MV-4-11 (cell line): ENCODE results near the gene JSRP1.
A peak's percentile ranks its signal among the peaks of the same experiment; 100 is the strongest.
"Not testable (repeated sequence)": the region's sequence is repeated elsewhere in the genome, so short reads cannot be mapped to it uniquely, and the experiment has no call there.

Experiments used
- DNase-seq: peaks from one replicate; lab custom pipeline; 2025; lab: John Stamatoyannopoulos, UW

Gene JSRP1

GRCh38 chr19:2282062-2282861 lies 26.0 kb upstream of the JSRP1 start, which contains the start of gene PEAK3:
Gene PEAK3 (minus strand): TSS chr19:2282175. CDS start chr19:2280931, 1,244 bp downstream.
- peak; percentile 81 for DNase-seq

DNA sequence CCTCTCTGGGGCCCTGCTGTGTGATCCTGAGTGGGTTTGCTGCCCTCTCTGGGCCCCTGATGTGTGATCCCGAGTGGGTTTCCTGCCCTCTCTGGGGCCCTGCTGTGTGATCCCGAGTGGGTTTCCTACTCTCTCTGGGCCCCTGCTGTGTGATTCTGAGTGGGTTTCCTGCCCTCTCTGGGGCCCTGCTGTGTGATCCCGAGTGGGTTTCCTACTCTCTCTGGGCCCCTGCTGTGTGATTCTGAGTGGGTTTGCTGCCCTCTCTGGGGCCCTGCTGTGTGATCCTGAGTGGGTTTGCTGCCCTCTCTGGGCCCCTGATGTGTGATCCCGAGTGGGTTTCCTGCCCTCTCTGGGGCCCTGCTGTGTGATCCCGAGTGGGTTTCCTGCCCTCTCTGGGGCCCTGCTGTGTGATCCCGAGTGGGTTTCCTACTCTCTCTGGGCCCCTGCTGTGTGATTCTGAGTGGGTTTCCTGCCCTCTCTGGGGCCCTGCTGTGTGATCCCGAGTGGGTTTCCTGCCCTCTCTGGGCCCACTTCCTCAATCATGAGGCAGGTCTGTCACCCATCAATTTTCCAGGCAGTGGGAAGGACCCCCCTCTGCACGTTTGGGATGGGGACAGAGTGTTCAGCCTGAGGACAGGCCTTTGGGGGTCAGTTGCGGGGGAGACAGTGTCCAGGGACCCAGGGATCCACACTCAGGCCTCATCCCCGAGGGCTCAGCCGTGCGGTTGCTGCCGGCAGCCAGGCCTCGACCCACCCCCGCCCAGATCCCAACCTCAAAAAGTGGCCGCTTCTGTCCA lies 25.2 kb upstream of the JSRP1 start:
- not testable (repeated sequence) for DNase-seq

GRCh38 chr19:2280633-2281264 lies 24.5 kb upstream of the JSRP1 start:
- no peak for DNase-seq

- DNase-seq: no peak
These were observed 22.4 kb upstream of the JSRP1 start for GRCh38 chr19:2278459-2279158.

DNA sequence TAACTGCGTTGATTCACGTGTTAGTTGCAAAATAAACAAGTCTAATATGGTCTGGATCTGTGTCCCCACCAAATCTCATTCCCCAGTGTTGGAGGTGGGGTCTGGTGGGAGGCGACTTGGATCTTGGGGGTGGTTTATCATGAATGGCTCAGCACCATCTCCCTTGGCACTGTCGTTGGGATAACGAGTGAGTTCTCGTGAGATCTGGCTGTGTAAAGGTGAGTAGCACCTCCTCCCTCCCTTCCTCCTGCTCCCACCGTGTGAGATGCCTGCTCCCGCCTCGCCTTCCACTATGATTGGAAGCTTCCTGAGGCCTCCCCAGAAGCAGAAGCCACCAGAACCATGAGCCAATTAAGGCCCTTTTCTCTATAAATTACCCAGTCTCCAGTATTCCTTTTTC lies 20.9 kb upstream of the JSRP1 start:
- no peak for DNase-seq

DNA sequence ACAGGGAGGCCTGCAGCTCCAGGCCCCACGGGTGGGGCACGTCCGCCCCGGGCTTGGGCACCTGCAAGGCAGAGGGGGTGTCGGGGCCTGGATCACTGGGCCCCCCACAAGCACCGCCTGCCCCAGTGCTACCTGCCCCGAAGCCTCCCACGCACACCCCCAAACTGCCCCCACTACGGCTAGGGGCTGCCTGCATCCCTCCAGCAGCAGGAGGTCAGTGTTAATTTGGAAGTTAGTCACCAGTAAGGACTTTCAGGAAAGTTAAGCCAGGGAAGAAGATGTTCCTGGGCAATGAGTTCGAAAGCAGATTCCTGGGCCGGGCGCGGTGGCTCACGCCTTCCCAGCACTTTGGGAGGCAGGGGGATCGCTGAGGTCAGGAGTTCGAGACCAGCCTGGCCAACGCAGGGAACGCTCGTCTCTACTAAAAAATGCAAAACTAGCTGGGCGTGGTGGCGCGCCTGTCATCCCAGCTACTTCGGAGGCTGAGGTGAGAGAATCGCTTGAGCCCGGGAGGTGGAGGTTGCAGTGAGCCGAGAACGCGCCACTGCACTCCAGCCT lies 20.3 kb upstream of the JSRP1 start:
- no peak for DNase-seq

DNA sequence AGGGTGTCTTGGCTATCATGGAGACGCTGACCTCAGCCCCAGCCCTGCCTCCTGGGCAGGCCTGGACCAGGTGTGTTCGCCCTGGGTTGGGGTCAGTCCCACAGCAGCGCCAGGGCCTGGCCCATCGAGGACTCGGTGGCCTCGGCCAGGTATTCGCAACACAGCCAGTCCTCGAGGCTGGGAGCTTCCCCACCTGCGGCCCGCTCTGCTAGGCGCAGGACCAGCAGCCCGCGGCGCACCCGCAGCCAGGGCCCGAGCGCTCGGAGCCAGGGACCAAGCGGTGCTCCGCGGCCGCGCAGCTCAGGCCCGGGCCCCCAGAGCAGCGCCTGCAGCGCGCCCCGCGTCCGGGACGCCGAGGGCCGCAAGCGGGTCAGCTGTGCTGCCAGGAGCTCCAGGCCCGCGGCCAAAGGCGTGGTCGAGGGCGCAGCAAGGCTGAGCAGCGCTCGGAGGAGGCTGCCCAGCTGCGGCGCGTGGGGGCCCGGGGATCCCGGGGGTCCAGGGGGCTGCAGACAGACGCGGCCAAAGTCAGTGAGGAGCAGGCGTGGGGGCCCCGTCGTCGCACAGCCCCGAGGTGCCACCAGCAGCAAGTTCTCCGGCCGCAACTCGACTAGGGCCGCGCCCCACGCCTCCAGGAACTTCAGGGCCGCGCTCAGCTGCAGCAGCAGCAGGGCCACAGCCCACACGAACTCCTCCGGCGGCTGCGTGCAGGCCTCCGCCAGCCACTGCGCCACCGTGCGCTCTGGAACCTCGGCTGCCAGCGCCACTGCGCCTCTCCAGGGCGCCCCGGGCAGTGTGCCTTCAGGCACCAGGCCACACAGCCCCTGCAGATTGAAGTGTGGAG lies 19.6 kb upstream of the JSRP1 start:
- DNase-seq: no peak

DNA sequence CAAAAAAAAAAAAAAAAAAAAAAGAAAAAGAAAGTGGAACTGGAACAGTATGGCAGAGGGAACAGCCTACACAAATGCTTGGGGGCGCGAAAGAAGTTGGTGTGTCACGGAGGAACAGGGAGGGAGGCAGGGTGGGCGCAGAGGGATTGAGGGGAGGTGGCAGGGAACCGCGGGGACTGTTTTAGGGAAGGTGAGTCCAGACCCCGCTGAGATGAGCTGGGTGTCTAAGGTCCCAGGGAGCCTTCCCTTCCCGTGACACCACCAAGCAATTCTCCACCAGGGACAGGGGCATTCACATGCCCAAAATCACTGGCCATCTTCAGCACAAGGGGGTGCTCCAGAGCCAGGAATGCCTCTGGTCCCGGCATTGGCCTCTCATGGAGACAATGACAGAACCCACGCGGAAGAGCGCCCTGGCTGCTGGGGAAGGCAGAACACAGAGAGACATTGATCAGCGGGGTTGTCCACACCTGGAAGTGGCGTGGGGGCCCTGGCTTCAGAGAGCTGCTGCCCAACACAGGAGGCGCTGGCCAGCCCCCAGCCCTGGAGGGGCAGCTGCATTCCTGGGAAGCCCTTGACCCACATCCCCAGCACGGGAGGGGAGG lies 18.8 kb upstream of the JSRP1 start:
- peak; percentile 73 for DNase-seq

DNA sequence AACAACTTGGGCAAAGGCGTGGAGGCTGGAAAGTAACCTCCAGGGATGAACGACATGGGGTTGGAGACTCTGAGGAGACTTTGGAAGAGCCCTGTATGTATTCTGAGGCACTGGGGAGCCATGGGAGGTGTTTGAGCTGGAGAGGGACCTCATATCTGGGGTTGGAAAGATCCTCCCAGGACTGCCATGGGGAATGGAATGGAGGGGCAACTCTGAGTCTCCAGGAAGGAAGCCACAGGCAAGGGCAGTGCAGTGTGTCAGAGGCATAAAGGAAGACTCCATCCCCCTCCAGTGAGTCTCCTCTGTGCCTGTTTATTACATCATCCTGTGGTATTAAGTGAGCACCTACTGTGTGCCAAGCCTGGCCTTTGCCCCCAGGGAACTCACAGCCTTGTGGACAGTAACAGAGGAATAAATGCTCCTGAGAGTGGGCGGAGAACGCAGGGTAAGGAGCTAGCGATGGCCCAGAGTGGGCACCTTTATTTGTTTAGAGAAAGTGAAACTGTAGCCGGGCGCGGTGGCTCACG lies 18.0 kb upstream of the JSRP1 start:
- no peak for DNase-seq

GRCh38 chr19:2273356-2274184 lies 17.4 kb upstream of the JSRP1 start:
- DNase-seq: peak; percentile 88

GRCh38 chr19:2271234-2272103 lies 15.3 kb upstream of the JSRP1 start:
- DNase-seq: peak; percentile 47

GRCh38 chr19:2270423-2271233 lies 14.4 kb upstream of the JSRP1 start:
- DNase-seq: peak; percentile 97

DNA sequence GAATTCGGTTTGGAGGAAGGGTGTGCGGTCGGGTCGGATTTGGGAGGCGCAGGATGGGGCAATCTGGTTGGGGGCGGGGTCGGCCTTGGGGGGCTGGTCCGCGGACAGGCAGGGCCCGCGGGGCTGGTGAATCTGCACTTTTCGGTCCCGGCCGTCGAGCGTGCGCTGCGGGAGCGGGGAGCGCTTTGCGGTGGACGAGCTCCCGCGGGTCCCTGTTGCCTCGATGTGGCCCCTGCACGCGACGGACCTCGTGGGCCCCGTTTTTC lies 13.9 kb upstream of the JSRP1 start:
- no peak for DNase-seq

DNA sequence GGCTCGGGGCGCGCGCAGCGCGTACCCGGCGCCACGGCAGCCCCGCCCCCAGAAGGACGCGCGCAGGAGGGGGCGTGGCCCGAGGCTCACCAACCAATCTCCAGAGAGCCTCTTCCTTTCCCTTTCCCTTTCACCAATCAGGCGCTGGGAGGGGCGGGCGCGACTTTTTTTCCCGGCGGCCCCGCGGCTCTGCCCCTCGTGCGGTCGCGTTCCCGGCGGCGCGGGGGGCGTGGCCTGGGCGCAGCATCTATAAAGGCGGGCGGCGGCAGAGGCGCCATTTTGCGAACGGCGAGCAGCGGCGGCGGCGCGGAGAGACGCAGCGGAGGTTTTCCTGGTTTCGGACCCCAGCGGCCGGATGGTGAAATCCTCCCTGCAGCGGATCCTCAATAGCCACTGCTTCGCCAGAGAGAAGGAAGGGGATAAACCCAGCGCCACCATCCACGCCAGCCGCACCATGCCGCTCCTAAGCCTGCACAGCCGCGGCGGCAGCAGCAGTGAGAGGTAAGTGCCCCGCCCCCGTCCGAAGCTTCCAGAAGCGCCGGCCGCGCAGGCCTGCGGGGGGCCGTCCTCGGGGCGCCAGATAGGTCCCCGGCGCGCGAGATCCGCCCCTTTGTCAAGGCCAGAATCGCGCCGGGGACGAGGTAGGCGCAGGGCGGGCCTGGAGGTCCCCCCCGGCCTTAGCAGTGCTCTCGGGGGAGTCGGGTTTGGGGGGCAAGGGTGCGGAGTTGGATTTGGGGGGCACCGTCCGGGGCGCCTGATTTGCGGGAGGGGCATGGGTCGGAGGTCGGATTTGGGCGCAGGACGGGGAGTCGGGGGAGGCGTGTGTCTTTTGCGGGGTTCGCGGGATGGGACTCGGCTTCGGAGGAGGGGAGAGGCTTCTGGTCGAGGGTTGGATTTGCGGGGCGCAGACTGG lies 13.3 kb upstream of the JSRP1 start:
- peak; percentile 96 for DNase-seq

- DNase-seq: no peak
These were observed 12.6 kb upstream of the JSRP1 start for GRCh38 chr19:2268861-2269243.

DNA sequence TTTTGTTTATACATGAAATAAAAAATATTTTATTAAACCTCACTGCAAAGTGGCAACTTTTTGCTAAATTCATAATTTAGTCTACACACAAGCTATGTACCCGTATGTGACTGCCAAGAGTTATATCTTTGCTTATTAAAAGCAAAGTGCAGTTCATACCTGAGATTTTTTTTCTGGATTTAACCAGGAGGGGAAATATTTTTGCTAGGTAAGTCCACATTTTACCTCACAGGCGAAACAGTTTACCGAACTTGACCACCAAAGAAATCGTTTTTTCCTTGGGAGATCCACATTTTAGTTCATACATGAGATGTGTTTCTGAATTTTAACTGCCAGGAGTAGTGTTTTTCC lies 12.2 kb upstream of the JSRP1 start:
- no peak for DNase-seq
